Lower leg skin (tissue), 4 donors: Measurements from ENCODE around the gene COPS7A. TPM values are rescaled to one million over a fixed set of nuclear protein-coding genes. Genes with fewer than 3 reads are reported as not detected.

Experiments used
- DNase-seq, 2 donors: peaks; one replicate each; pipeline ENCODE4 v3.0.0-alpha.2; 2019; ENCODE audit warnings: low spot score in 2 of 2
- H3K4me3 ChIP-seq: fragments of 200-600 bp; sonication (generic); 2 replicates; pipeline ENCODE4 v1.5.1; 2017; ENCODE audit warnings: mild to moderate bottlenecking, low read depth; ENCODE audit not compliant: poor library complexity, severe bottlenecking
- POLR2A ChIP-seq, 2 donors: fragments of 450-650 bp; IDR thresholded peaks; one replicate each; pipeline ENCODE4 v1.6.1; 2016 to 2017; ENCODE audit warnings: antibody characterized with exemption in 2 of 2, mild to moderate bottlenecking in 1 of 2, moderate library complexity in 1 of 2
- WGBS, 2 donors: methylation state at CpG; one replicate each; pipeline ENCODE4 v1.1.5; 2018; 5-methylcytosine and 5-hydroxymethylcytosine counted together
- intact Hi-C: fragments of 100-400 bp; cut with DNase I; formaldehyde crosslinking; loops from one replicate; pipeline ENCODE4 v1.15.0; 2023; ENCODE audit warnings: low total_unique reads
- total RNA-seq, 4 donors: library from RNA; depleted of rRNA; stranded (reverse); fragments of >200 nt; gene quantifications; one replicate each; pipeline ENCODE4 v1.1.0, GENCODE V29; 2016
- TF ChIP-seq, protein P1 (sequence below), 3 donors: fragments of 450-650 bp; IDR thresholded peaks; one replicate each; pipeline ENCODE4 v1.5.1; 2016; ENCODE audit warnings: antibody characterized with exemption in 3 of 3, mild to moderate bottlenecking in 3 of 3, moderate library complexity in 2 of 3

Gene COPS7A
- total RNA-seq, 4 donors from 2014 or later: 46.3 to 64.6 (median 56.6) TPM

DNA sequence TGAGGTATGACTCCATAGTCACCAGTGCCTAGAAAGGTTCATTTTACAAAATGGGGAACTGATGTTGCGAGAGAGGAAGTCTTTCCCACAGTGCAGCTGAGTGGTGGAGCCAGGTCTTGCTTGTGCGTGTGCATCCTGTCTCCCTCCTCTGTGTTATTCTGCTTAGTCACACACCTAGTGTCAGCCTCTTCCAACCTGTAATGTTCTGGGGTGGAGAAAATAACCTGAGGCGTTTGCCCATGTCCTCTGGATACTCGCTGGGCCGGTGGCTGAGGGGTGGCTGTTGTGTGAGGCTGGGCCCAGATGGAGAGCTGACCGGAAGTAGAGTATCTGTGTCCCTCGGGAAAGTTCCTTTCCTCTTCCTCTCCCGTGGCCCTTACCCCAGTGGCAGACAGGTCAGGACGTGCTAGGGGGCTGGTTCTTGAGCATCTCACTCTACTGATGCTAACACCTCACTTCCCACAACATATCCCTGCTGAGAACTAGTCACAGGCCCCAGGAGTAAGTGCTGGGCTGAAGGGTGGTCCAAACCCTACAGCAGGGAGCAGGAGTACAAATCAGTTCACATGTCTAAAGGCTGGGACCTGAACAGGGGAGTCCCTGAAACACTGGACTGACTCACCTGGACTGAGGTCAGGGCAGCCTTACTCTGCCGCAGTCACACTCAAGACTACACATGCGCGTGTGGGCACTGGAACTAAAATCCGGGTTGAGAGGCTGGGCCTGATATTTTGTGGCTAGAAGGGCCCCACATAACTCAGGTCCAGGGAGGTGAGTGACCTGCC is 22.1 kb downstream of the COPS7A start:
- no peak for TF ChIP-seq POLR2A (IDR thresholded peaks at IDR 0.05)
- TF ChIP-seq, protein P1, sequence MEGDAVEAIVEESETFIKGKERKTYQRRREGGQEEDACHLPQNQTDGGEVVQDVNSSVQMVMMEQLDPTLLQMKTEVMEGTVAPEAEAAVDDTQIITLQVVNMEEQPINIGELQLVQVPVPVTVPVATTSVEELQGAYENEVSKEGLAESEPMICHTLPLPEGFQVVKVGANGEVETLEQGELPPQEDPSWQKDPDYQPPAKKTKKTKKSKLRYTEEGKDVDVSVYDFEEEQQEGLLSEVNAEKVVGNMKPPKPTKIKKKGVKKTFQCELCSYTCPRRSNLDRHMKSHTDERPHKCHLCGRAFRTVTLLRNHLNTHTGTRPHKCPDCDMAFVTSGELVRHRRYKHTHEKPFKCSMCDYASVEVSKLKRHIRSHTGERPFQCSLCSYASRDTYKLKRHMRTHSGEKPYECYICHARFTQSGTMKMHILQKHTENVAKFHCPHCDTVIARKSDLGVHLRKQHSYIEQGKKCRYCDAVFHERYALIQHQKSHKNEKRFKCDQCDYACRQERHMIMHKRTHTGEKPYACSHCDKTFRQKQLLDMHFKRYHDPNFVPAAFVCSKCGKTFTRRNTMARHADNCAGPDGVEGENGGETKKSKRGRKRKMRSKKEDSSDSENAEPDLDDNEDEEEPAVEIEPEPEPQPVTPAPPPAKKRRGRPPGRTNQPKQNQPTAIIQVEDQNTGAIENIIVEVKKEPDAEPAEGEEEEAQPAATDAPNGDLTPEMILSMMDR (IDR thresholded peaks at IDR 0.05): no peak
- DNase-seq: no peak
- H3K4me3 ChIP-seq: no peak overlapping the region
- WGBS, 2 donors: 46 to 66% methylated on average over 13 of the region's 13 CpGs
- intact Hi-C loops: no loop called here

DNA sequence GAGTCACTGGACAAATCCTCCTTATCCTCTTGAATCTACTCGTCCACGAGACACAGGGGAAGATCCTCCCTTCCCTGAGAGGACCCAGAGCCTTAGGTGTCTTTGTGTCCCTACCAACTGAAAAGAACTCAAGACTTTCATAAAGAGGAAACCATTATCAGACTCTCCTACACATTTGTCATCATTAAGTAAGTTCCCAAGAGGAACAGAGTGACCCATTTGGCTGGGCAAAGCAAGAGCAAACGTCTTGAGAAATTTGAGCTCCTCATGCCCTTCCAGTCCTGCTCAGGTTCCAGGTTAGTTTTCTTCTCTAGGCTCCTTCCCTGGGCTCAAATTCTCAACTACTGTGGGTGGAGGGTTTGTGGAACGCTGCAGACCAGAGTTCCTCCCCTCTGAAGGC is 23.4 kb downstream of the COPS7A start:
- intact Hi-C loops: no loop called here
- no peak overlapping the region for H3K4me3 ChIP-seq
- WGBS, 2 donors: 69 to 73% methylated on average over 4 of the region's 4 CpGs
- no peak for TF ChIP-seq POLR2A (IDR thresholded peaks at IDR 0.05)
- TF ChIP-seq, protein P1 (IDR thresholded peaks at IDR 0.05): no peak
- DNase-seq: no peak

DNA sequence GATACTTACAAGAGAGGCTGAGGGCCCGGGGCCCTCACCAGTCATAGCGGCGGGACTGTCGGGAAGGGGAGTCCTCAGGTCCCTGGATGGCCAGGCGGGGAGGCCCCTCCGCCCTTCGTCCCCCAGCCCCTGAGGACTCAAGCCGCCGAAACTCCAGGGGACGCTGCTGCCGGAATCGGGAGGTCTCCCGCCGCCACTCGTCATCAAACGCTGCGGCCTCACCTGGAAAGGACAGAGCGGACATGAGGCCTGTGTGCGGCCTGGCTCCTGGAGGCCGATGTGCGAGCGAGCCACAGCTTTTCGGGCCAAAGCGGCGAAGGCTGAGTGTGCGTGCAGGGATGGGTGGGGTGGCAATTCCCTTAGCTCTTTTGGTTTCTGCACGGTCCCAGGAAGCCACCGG is 24.9 kb downstream of the COPS7A start:
- no peak overlapping the region for H3K4me3 ChIP-seq
- 93 to 95% methylated on average over 28 of the region's 28 CpGs for WGBS, 2 donors
- intact Hi-C loops: no loop called here
- DNase-seq: no peak
- TF ChIP-seq POLR2A (IDR thresholded peaks at IDR 0.05): no peak
- TF ChIP-seq, protein P1 (IDR thresholded peaks at IDR 0.05): no peak

DNA sequence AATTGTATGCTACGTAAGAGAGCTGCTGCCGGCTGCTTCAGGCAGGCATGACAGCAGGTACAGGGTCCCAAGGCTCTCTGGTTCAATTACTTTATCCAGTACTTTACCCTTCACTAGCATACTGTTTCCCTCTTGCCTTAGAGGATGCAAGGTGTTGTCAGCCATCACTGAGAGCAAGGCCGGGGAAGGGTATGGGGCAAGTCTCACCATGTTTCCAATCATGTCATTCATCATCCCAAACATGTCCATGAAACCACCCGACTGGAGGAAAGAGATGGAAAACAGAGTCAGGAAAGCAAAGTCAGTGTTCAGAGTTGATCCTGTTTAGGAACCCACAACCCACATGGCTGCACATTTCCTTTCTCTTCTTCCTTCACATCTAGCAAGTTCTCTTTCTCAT is 26.7 kb downstream of the COPS7A start:
- no peak overlapping the region for H3K4me3 ChIP-seq
- intact Hi-C loops: no loop called here
- no peak for DNase-seq
- TF ChIP-seq POLR2A (IDR thresholded peaks at IDR 0.05): no peak
- TF ChIP-seq, protein P1 (IDR thresholded peaks at IDR 0.05): no peak
- 68 to 72% methylated on average over 4 of the region's 4 CpGs for WGBS, 2 donors

DNA sequence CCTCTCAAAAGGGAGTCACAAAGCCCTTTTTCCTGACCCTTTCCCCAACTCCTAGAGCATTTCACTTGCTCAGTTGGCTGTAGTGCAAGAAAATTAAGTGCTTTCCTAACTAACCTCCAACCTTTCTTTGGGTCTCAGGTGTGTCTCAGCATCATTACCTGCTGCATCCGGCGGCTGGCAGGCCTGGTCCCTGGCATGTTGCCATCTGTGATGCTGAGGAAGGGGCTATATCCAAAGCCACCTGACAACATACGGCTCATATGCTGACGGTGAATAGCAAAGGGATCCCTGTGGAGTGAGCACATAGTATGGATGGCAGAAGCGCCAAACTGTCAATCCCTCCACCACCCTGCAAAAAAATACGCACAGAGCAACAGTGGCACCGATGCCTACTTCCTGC is 27.9 kb downstream of the COPS7A start:
- intact Hi-C loops: no loop called here
- TF ChIP-seq, protein P1 (IDR thresholded peaks at IDR 0.05): no peak
- TF ChIP-seq POLR2A (IDR thresholded peaks at IDR 0.05): no peak
- 65 to 67% methylated on average over 7 of the region's 7 CpGs for WGBS, 2 donors
- H3K4me3 ChIP-seq: no peak overlapping the region
- no peak for DNase-seq
